Measurements from ENCODE around the gene OIP5.
"Not testable (repeated sequence)": the region's sequence is repeated elsewhere in the genome, so short reads cannot be mapped to it uniquely, and the experiment has no call there.

Gene OIP5
- 0.38 to 6.4 (median 1.4) reads per million in 3 experiments for total RNA-seq

GRCh38 chr15:41332194-41333025 is at the start of gene OIP5, which contains the start of gene NUSAP1:
Gene OIP5 (minus strand): TSS chr15:41332591. CDS start chr15:41332561, 30 bp downstream.
Gene NUSAP1 (plus strand): TSS chr15:41332881. CDS start chr15:41332958, 77 bp downstream.
- DNase-seq: peak; percentile 99

GRCh38 chr15:41377978-41378377 is 45.6 kb upstream of the OIP5 start:
- DNase-seq: no peak

- DNase-seq: no peak
Observed at GRCh38 chr15:41367418-41367817, 35.0 kb upstream of the OIP5 start.

GRCh38 chr15:41354371-41354770 is 22.0 kb upstream of the OIP5 start:
- DNase-seq: no peak

- DNase-seq: no peak
Observed at GRCh38 chr15:41350057-41350717, 17.8 kb upstream of the OIP5 start.

- no peak for DNase-seq
Observed at GRCh38 chr15:41347236-41347635, 14.8 kb upstream of the OIP5 start.

GRCh38 chr15:41341519-41341918 is 9.1 kb upstream of the OIP5 start:
- DNase-seq: no peak

GRCh38 chr15:41340189-41340695 is 7.9 kb upstream of the OIP5 start:
- no peak for DNase-seq

- no peak for DNase-seq
Observed at GRCh38 chr15:41337631-41338522, 5.5 kb upstream of the OIP5 start.

- no peak for DNase-seq
Observed at GRCh38 chr15:41337047-41337446, 4.7 kb upstream of the OIP5 start.

GRCh38 chr15:41336549-41336948 is 4.2 kb upstream of the OIP5 start:
- no peak for DNase-seq

- no peak for DNase-seq
Observed at GRCh38 chr15:41334293-41335120, 2.1 kb upstream of the OIP5 start.

- DNase-seq: no peak
Observed at GRCh38 chr15:41333026-41333562, 703 bp upstream of the OIP5 start.

- DNase-seq: no peak
Observed at GRCh38 chr15:41331833-41332193, 578 bp downstream of the OIP5 start.

- DNase-seq: no peak
Observed at GRCh38 chr15:41331281-41331680, 1.1 kb downstream of the OIP5 start.

GRCh38 chr15:41323611-41324010 is 8.8 kb downstream of the OIP5 start:
- DNase-seq: no peak

GRCh38 chr15:41320805-41321330 is 11.5 kb downstream of the OIP5 start:
- not testable (repeated sequence) for DNase-seq

GRCh38 chr15:41309226-41309905 is 23.0 kb downstream of the OIP5 start:
- no peak for DNase-seq

GRCh38 chr15:41307679-41308078 is 24.7 kb downstream of the OIP5 start:
- DNase-seq: no peak

- DNase-seq: no peak
Observed at GRCh38 chr15:41304149-41304770, 28.1 kb downstream of the OIP5 start.
